Type B pancreatic cell (in vitro differentiated cells): ENCODE measurements around the gene ITPK1. TPM values are rescaled to one million over a fixed set of nuclear protein-coding genes. Genes with fewer than 3 reads are reported as not detected.
"Not testable (repeated sequence)": the region's sequence is repeated elsewhere in the genome, so short reads cannot be mapped to it uniquely, and the experiment has no call there.

Source experiments
- DNase-seq: peaks from one replicate; pipeline ENCODE4 v3.0.0; 2021; ENCODE audit warnings: mixed read lengths; ENCODE audit not compliant: unreplicated experiment; ENCODE audit errors: extremely low spot score
- H3K27ac Mint-ChIP-seq: 2 replicates; pipeline ENCODE4 v1.8.0; 2021; ENCODE audit warnings: mild to moderate bottlenecking, mixed read lengths
- H3K27me3 Mint-ChIP-seq: 2 replicates; pipeline ENCODE4 v1.8.0; 2021; ENCODE audit warnings: mixed read lengths
- H3K36me3 Mint-ChIP-seq: 2 replicates; pipeline ENCODE4 v1.8.0; 2021; ENCODE audit warnings: mixed read lengths
- H3K4me1 Mint-ChIP-seq: one replicate; pipeline ENCODE4 v1.8.0; 2021; ENCODE audit warnings: mixed read lengths; ENCODE audit not compliant: unreplicated experiment
- H3K4me3 Mint-ChIP-seq: 2 replicates; pipeline ENCODE4 v1.8.0; 2021; ENCODE audit warnings: mild to moderate bottlenecking, mixed read lengths
- H3K9me3 Mint-ChIP-seq: 2 replicates; pipeline ENCODE4 v1.8.0; 2021; ENCODE audit warnings: mixed read lengths
- total RNA-seq: library from RNA; stranded (reverse); gene quantifications from 2 replicates; pipeline ENCODE4 v1.2.1, GENCODE V29; 2021; ENCODE audit warnings: low replicate concordance
- TF ChIP-seq, protein P1 (sequence below): fragments of 200-600 bp; sonication (generic); conservative IDR thresholded peaks from 2 replicates; pipeline ENCODE4 v1.5.0; 2021; ENCODE audit warnings: antibody characterized with exemption, mild to moderate bottlenecking

The ITPK1 gene
- total RNA-seq, 1 donor from 2014 or later: 40.2 TPM

DNA sequence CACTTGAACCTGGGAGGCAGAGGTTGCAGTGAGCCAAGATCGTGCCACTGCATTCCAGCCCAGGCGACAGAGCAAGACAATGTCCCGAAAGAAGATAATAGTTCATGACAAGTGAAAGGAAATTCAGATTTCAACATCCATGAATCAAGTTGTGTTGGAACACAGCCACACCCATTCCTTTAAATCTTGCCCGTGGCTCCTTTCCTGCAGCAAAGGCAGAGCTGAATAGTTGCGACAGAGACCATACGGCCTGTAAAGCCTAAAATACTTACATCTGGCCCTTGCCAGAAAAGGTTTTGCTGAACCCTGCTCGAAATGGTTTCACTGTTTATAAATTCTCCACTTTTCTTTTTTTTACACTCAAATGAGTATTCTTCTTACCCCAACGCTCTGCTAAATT, 17.7 kb upstream of the ITPK1 start:
- Mint-ChIP-seq H3K36me3 (no peaks in the 10 kb centered on the region), H3K4me1 (peaks cover 5% of the 10 kb centered on the region), H3K9me3 (no peaks in the 10 kb centered on the region), H3K4me3 (no peak overlapping the region), H3K27me3 (no peaks in the 10 kb centered on the region), H3K27ac (no peak overlapping the region)
- TF ChIP-seq, protein P1, sequence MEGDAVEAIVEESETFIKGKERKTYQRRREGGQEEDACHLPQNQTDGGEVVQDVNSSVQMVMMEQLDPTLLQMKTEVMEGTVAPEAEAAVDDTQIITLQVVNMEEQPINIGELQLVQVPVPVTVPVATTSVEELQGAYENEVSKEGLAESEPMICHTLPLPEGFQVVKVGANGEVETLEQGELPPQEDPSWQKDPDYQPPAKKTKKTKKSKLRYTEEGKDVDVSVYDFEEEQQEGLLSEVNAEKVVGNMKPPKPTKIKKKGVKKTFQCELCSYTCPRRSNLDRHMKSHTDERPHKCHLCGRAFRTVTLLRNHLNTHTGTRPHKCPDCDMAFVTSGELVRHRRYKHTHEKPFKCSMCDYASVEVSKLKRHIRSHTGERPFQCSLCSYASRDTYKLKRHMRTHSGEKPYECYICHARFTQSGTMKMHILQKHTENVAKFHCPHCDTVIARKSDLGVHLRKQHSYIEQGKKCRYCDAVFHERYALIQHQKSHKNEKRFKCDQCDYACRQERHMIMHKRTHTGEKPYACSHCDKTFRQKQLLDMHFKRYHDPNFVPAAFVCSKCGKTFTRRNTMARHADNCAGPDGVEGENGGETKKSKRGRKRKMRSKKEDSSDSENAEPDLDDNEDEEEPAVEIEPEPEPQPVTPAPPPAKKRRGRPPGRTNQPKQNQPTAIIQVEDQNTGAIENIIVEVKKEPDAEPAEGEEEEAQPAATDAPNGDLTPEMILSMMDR: no peak
- DNase-seq: no peak

DNA sequence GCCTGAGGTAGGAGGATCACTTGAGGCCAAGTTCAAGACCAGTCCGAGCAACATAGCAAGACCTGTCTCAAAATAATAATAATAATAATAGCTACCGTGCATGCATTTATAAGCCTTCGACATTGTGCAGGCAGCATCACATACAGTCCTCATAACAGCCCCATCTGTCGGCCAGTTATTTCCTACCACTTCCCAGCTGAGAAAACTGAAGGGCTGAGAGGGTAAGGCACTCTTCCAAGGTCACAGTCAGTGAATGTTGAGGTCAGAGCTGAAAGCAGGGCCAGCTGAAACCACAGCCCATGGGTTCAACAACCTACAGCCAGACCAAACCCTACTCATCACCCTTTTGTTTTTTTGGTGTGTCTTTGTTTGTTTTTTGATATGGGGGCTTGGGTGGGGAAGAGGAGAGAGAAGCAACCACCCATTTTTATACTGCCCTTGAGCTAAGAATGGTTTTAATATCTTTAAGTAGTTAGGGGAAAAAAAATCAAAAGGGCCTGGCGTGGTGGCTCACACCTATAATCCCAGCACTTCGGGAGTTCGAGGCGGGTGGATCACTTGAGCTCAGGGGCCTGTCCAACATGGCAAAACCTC, 16.8 kb upstream of the ITPK1 start:
- TF ChIP-seq, protein P1: peak; percentile 67
- H3K27ac Mint-ChIP-seq: no peak overlapping the region
- H3K27me3 Mint-ChIP-seq: no peaks in the 10 kb centered on the region
- no peaks in the 10 kb centered on the region for H3K36me3 Mint-ChIP-seq
- no peaks in the 10 kb centered on the region for H3K4me1 Mint-ChIP-seq
- H3K9me3 Mint-ChIP-seq: no peaks in the 10 kb centered on the region
- no peak overlapping the region for H3K4me3 Mint-ChIP-seq
- DNase-seq: no peak

DNA sequence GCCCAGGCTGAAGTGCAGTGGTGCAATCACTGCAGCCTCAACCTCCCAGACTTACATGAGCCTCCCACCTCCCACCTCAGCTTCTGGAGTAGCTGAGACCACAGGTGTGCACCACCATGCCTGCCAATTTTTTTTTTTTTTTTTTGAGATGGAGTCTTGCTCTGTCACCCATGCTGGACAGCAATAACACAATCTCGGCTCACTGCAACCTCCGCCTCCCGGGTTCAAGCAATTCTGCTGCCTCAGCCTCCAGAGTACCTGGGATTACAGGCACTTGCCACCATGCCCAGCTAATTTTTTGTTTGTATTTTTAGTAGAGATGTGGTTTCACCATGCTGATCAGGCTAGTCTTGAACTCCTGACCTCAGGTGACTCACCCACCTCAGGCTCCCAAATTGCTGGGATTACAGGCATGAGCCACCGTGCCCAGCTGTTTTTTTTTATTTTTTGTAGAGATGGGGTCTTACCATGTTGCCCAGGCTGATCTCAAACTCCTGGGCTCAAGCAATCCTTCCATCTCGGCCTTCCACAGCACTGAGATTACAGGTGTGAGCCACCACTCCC, 15.6 kb upstream of the ITPK1 start:
- H3K36me3 Mint-ChIP-seq, H3K4me3 Mint-ChIP-seq, H3K27ac Mint-ChIP-seq, H3K27me3 Mint-ChIP-seq, DNase-seq, H3K9me3 Mint-ChIP-seq, H3K4me1 Mint-ChIP-seq: not testable (repeated sequence)

DNA sequence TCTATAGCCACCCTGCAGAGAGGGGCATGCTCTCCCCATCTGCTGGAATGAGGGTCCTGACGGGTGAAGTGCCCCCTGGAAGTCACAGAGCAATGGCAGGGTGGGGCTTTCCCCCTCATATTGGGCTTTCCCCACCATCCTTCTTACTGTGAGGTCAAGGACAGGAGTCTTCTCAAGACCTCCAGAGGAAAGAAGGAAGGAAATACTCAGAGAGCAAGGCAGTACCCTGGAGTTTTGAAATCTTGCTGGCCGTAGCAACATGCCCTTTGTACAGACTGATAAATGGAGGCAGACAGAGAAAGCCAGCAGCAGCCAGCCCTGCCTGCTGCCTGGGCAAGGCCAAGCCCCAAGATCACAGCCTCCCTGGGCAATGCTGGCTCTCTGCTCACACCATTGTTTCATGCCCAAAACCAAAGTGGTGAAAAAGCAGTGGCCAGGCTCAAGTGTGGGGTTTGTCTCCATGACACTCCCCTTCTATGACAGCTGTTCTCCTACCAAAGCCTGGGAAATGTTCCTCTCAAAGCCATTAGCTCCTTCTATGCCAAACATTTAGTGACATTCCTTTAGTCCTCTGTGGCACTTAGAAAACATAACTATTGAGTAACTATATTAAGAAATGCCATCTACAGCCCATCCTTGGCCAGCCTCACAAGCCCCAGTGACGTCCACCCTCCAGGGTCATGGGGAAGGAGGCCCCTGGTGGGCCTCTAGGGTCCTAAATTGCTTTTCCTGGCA, 13.2 kb upstream of the ITPK1 start:
- no peak for DNase-seq
- Mint-ChIP-seq H3K4me1 (no peaks in the 10 kb centered on the region), H3K36me3 (no peaks in the 10 kb centered on the region), H3K27ac (peak overlapping the region; percentile 13), H3K4me3 (no peak overlapping the region), H3K27me3 (no peaks in the 10 kb centered on the region), H3K9me3 (no peaks in the 10 kb centered on the region)
- TF ChIP-seq, protein P1: no peak

DNA sequence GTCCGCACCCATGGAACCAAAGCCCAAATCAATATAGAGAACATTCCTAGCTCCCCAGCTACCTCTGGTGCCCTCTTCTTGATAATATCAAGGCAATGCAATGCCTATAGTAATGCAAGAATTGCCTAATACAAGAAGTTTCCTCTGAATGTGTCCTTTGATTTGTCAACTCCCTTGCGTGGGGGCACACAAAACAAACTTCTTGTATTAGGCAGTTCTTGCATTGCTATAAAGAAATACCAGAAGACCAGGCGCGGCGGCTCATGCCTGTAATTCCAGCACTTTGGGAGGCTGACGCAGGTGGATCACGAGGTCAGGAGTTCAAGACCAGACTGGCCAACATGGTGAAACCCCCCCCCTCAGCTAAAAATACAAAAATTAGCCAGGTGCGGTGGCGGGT, 10.4 kb upstream of the ITPK1 start:
- H3K27ac Mint-ChIP-seq: no peak overlapping the region
- H3K27me3 Mint-ChIP-seq: no peaks in the 10 kb centered on the region
- no peak overlapping the region for H3K4me3 Mint-ChIP-seq
- DNase-seq: no peak
- H3K9me3 Mint-ChIP-seq: no peaks in the 10 kb centered on the region
- TF ChIP-seq, protein P1: no peak
- H3K36me3 Mint-ChIP-seq: no peaks in the 10 kb centered on the region
- no peaks in the 10 kb centered on the region for H3K4me1 Mint-ChIP-seq

DNA sequence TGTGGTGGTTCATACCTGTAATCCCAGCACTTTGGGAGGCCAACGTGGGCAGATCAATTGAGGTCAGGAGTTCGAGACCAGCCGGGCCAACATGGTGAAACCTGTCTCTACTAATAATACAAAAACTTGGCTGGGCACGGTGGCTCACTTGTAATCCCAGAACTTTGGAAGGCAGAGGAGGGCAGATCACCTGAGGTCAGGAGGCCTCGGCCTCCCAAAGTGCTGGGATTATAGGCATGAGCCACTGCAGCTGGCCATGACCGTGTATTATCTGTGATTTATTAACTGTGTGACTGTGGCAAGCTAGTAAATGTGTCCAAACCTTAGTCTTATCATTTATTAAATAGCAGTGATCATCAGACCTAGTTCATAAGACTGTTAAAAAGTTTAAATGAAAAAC, 7.1 kb upstream of the ITPK1 start:
- Mint-ChIP-seq H3K4me3 (no peak overlapping the region), H3K27me3 (no peaks in the 10 kb centered on the region), H3K27ac (no peak overlapping the region), H3K9me3 (no peaks in the 10 kb centered on the region), H3K4me1 (no peaks in the 10 kb centered on the region), H3K36me3 (no peaks in the 10 kb centered on the region)
- DNase-seq: no peak
- TF ChIP-seq, protein P1: no peak
